Endodermal cell (in vitro differentiated cells): Measurements from ENCODE around the gene CPNE5. TPM values are rescaled to one million over a fixed set of nuclear protein-coding genes. Genes with fewer than 3 reads are reported as not detected.
A peak's percentile ranks its signal among the peaks of the same experiment; 100 is the strongest.

Source experiments
- DNase-seq: peaks from one replicate; pipeline ENCODE4 v3.0.0-alpha.2; 2017
- H3K27ac ChIP-seq: 2 replicates; pipeline ENCODE4 v1.5.1; 2013; ENCODE audit warnings: mild to moderate bottlenecking, low read depth, low read length, moderate library complexity
- H3K27me3 ChIP-seq: 2 replicates; pipeline ENCODE4 v1.6.1; 2013; ENCODE audit warnings: mild to moderate bottlenecking, low read length, moderate library complexity; ENCODE audit not compliant: insufficient read depth, control insufficient read depth, poor library complexity, severe bottlenecking
- H3K36me3 ChIP-seq: 2 replicates; pipeline ENCODE4 v1.7.0; 2013; ENCODE audit warnings: mild to moderate bottlenecking, low read length, moderate library complexity; ENCODE audit not compliant: control insufficient read depth, insufficient read depth
- H3K4me1 ChIP-seq: one replicate; pipeline ENCODE4 v1.7.0; 2013; ENCODE audit warnings: low read length; ENCODE audit not compliant: control insufficient read depth, insufficient read depth
- H3K4me3 ChIP-seq: 2 replicates; pipeline ENCODE4 v1.5.1; 2013; ENCODE audit warnings: mild to moderate bottlenecking, low read length, moderate library complexity
- H3K9ac ChIP-seq: 2 replicates; pipeline ENCODE4 v1.6.1; 2013; ENCODE audit warnings: mild to moderate bottlenecking, low read length, moderate library complexity; ENCODE audit not compliant: poor library complexity, severe bottlenecking; ENCODE audit errors: extremely low read depth
- H3K9me3 ChIP-seq: 2 replicates; pipeline ENCODE4 v1.6.1; 2013; ENCODE audit warnings: mild to moderate bottlenecking, low read length, moderate library complexity; ENCODE audit not compliant: control insufficient read depth
- H3K27ac Mint-ChIP-seq: 2 replicates; pipeline ENCODE4 v1.8.0; 2020; ENCODE audit warnings: mixed read lengths
- H3K27me3 Mint-ChIP-seq: 2 replicates; pipeline ENCODE4 v1.8.0; 2021; ENCODE audit warnings: mild to moderate bottlenecking, mixed read lengths; ENCODE audit not compliant: insufficient read depth
- H3K36me3 Mint-ChIP-seq: 2 replicates; pipeline ENCODE4 v1.8.0; 2020; ENCODE audit warnings: low read depth, mixed read lengths
- H3K4me1 Mint-ChIP-seq: 2 replicates; pipeline ENCODE4 v1.8.0; 2020; ENCODE audit warnings: mixed read lengths
- H3K4me3 Mint-ChIP-seq: 2 replicates; pipeline ENCODE4 v1.8.0; 2020; ENCODE audit warnings: mild to moderate bottlenecking, moderate library complexity, mixed read lengths
- H3K9me3 Mint-ChIP-seq: 2 replicates; pipeline ENCODE4 v1.8.0; 2020; ENCODE audit warnings: mild to moderate bottlenecking, mixed read lengths
- WGBS, 2 experiments: methylation state at CpG; one replicate each; pipeline versions ENCODE4 v1.1.5 to v1.1.7; 2013; ENCODE audit warnings: missing lambda C conversion rate in 2 of 2, mixed read lengths in 1 of 2; ENCODE audit not compliant: insufficient coverage in 1 of 2, insufficient read length in 1 of 2; 5-methylcytosine and 5-hydroxymethylcytosine counted together
- total RNA-seq, 2 donors: library from RNA; stranded (reverse); fragmentation: NEBNext Ultra II Directional in 1 of 2; extraction: Animal tissue kit (Norgen Biotek cat#: 25700) in 1 of 2; gene quantifications; 2 replicates in 1 of 2; 3 replicates in 1 of 2; pipeline ENCODE4 v1.2.1, GENCODE V29; 2021
- TF ChIP-seq, protein P1 (sequence below): fragments of 200-600 bp; sonication (generic); conservative IDR thresholded peaks from 2 replicates; pipeline ENCODE4 v1.5.0; 2021; ENCODE audit warnings: antibody characterized with exemption, mild to moderate bottlenecking

Gene CPNE5
- total RNA-seq, 2 donors from 2014 or later: 0.26 to 0.42 TPM

DNA sequence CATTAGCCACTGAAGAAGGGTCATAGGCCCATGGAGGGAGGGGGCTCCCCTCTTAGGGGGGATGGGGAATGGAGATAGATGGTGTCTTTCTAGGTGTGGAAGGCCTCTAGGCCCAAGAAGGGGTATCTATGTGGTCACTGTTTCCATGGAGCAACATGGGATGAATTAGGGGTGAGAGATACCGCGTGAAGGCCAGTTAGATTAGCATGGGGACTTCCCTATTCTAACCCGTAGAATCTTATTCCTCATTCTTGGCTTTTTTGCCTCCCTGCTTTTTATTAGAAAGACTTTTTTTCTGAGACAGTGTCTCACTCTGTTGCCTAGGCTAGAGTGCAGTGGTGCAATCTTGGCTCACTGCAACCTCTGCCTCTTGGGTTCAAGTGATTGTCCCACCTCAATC, 138.4 kb downstream of the CPNE5 start:
- no peaks in the 10 kb centered on the region for H3K36me3 Mint-ChIP-seq
- no peak overlapping the region for H3K27ac Mint-ChIP-seq
- peak; percentile 16 for DNase-seq
- TF ChIP-seq, protein P1, sequence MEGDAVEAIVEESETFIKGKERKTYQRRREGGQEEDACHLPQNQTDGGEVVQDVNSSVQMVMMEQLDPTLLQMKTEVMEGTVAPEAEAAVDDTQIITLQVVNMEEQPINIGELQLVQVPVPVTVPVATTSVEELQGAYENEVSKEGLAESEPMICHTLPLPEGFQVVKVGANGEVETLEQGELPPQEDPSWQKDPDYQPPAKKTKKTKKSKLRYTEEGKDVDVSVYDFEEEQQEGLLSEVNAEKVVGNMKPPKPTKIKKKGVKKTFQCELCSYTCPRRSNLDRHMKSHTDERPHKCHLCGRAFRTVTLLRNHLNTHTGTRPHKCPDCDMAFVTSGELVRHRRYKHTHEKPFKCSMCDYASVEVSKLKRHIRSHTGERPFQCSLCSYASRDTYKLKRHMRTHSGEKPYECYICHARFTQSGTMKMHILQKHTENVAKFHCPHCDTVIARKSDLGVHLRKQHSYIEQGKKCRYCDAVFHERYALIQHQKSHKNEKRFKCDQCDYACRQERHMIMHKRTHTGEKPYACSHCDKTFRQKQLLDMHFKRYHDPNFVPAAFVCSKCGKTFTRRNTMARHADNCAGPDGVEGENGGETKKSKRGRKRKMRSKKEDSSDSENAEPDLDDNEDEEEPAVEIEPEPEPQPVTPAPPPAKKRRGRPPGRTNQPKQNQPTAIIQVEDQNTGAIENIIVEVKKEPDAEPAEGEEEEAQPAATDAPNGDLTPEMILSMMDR: no peak
- H3K4me1 Mint-ChIP-seq: peaks cover 5% of the 10 kb centered on the region
- H3K27ac ChIP-seq: no peak overlapping the region
- H3K27me3 ChIP-seq: no peaks in the 10 kb centered on the region
- no peaks in the 10 kb centered on the region for H3K9me3 Mint-ChIP-seq
- no peaks in the 10 kb centered on the region for H3K9me3 ChIP-seq
- H3K36me3 ChIP-seq: no peaks in the 10 kb centered on the region
- no peak overlapping the region for H3K4me3 Mint-ChIP-seq
- H3K4me1 ChIP-seq: peaks cover 6% of the 10 kb centered on the region
- H3K4me3 ChIP-seq: no peak overlapping the region
- 92 to 99% methylated on average over 3 of the region's 3 CpGs for WGBS, 2 experiments
- H3K27me3 Mint-ChIP-seq: peaks cover 12% of the 10 kb centered on the region
- H3K9ac ChIP-seq: no peak overlapping the region

DNA sequence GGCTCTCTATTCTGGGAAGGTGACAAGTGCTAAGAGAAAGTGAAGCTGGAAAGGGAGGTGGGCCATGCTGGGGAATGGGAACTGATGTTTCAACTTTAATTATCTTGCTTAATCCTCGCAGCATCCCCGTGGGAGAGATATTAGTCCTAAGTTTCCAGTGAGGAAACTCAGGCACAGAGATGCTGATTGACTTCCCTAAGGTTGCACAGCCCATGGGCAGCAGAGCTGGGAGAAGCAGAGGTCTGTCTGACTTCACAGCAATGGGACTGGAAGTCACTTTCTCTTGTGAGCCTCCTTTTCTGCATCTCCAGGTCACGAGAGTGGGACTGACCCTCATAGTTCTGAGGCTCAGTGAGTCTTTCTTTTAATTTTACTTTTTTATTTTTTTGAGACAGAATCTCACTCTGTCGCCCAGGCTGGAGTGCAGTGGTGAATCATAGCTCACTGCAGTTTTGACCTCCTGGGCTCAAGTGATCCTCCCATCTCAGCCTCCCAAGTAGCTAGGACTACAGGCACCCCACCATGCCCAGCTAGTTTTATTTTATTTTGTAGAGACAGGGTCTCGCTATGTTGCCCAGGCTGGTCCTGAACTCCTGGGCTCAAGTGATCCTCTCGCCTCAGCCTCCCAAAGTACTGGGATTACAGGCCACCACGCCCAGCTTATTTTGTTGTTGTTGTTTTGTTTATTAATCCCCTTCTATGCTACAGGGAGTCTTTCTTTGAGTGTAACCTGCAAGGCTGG, 139.0 kb downstream of the CPNE5 start:
- no peak overlapping the region for H3K4me3 Mint-ChIP-seq
- H3K4me3 ChIP-seq: no peak overlapping the region
- peaks cover 12% of the 10 kb centered on the region for H3K27me3 Mint-ChIP-seq
- no peak overlapping the region for H3K27ac ChIP-seq
- TF ChIP-seq, protein P1: no peak
- no peak overlapping the region for H3K9ac ChIP-seq
- peaks cover 5% of the 10 kb centered on the region for H3K4me1 Mint-ChIP-seq
- no peaks in the 10 kb centered on the region for H3K9me3 ChIP-seq
- H3K36me3 Mint-ChIP-seq: no peaks in the 10 kb centered on the region
- no peaks in the 10 kb centered on the region for H3K36me3 ChIP-seq
- DNase-seq: no peak
- peaks cover 6% of the 10 kb centered on the region for H3K4me1 ChIP-seq
- 83 to 90% methylated on average over 4 to 7 of the region's 7 CpGs for WGBS, 2 experiments
- no peaks in the 10 kb centered on the region for H3K27me3 ChIP-seq
- H3K9me3 Mint-ChIP-seq: no peaks in the 10 kb centered on the region
- H3K27ac Mint-ChIP-seq: no peak overlapping the region

DNA sequence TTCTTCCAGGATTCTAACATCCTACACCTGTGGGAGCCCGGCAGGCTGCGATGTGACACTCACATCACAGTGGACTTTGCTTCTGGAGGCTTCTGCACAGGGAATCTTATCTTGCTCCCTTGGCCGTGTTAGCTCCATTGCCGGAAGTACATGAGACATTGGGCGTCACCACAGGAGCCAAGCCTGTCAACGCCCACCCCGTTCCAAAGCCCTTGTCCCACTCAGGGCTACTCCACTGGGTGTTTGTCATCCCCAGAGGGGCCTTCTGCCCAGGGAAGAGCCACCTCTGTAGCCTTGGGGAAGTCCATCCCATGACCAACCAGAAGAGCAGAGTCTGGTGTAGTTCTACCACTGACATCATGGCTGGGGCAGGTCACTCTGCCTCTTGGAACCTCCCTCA, 139.9 kb downstream of the CPNE5 start:
- Mint-ChIP-seq H3K27me3 (peaks cover 12% of the 10 kb centered on the region), H3K36me3 (no peaks in the 10 kb centered on the region), H3K4me3 (no peak overlapping the region), H3K27ac (no peak overlapping the region), H3K9me3 (no peaks in the 10 kb centered on the region), H3K4me1 (peaks cover 5% of the 10 kb centered on the region)
- peak; percentile 24 for DNase-seq
- Histone ChIP-seq H3K27me3 (no peaks in the 10 kb centered on the region), H3K9ac (no peak overlapping the region), H3K9me3 (no peaks in the 10 kb centered on the region), H3K4me1 (peaks cover 6% of the 10 kb centered on the region), H3K27ac (no peak overlapping the region), H3K36me3 (no peaks in the 10 kb centered on the region), H3K4me3 (no peak overlapping the region)
- TF ChIP-seq, protein P1: no peak
- 88 to 94% methylated on average over 4 to 7 of the region's 7 CpGs for WGBS, 2 experiments
